H1 (cell line): ENCODE data around the gene FXN. TPM values are rescaled to one million over a fixed set of nuclear protein-coding genes. Genes with fewer than 3 reads are reported as not detected.

Experiments used
- CTCF ChIA-PET: fragments of 300-600 bp; sonication (Branson Sonifier 250); formaldehyde crosslinking; loops from one replicate; lab custom pipeline; 2021; ENCODE audit not compliant: partially characterized antibody; lab: Charles Lee
- POLR2A ChIA-PET: fragments of 300-600 bp; sonication (Branson Sonifier 250); formaldehyde crosslinking; loops from one replicate; lab custom pipeline; 2021; ENCODE audit warnings: inconsistent platforms; ENCODE audit not compliant: partially characterized antibody; lab: Charles Lee
- DNase-seq, 2 experiments: peaks; one replicate each; pipeline versions ENCODE4 v3.0.0 to v3.0.0-alpha.2; 2010 to 2022; ENCODE audit warnings: low spot score in 2 of 2, low read depth in 1 of 2, mixed read lengths in 1 of 2
- FAIRE-seq: peaks from 2 replicates; lab custom pipeline; 2011; peaks lifted over from hg19 to GRCh38; lab: Jason Lieb, UNC
- H2AFZ ChIP-seq: 2 replicates; pipeline ENCODE4 v1.8.1; 2012; ENCODE audit warnings: low read length, inconsistent platforms
- H2AK5ac ChIP-seq: 2 replicates; pipeline ENCODE4 v1.6.1; 2013; ENCODE audit warnings: low read depth, low read length
- H2BK120ac ChIP-seq: replicated peaks from 2 replicates; pipeline ENCODE3; 2013; ENCODE audit warnings: low read depth, low read length, inconsistent platforms
- H2BK12ac ChIP-seq: 2 replicates; pipeline ENCODE4 v1.6.1; 2013; ENCODE audit warnings: low read depth, low read length
- H2BK15ac ChIP-seq: 2 replicates; pipeline ENCODE4 v1.6.1; 2013; ENCODE audit warnings: low read length
- H2BK20ac ChIP-seq: 2 replicates; pipeline ENCODE4 v1.6.1; 2013; ENCODE audit warnings: low read length
- H2BK5ac ChIP-seq: 2 replicates; pipeline ENCODE4 v1.6.1; 2013; ENCODE audit warnings: low read depth, low read length
- H3K14ac ChIP-seq: 2 replicates; pipeline ENCODE4 v1.6.1; 2013; ENCODE audit warnings: inconsistent platforms; ENCODE audit not compliant: insufficient read length
- H3K18ac ChIP-seq: 2 replicates; pipeline ENCODE4 v1.6.1; 2013; ENCODE audit warnings: low read length; ENCODE audit errors: extremely low read depth
- H3K23ac ChIP-seq: 2 replicates; pipeline ENCODE4 v1.6.1; 2013; ENCODE audit warnings: inconsistent platforms; ENCODE audit not compliant: insufficient read length
- H3K23me2 ChIP-seq: 2 replicates; pipeline ENCODE4 v1.6.1; 2013; ENCODE audit warnings: low read depth, low read length
- H3K27ac ChIP-seq: 2 replicates; pipeline ENCODE4 v1.6.1; 2011; ENCODE audit warnings: low read depth, low read length, inconsistent platforms
- H3K27me3 ChIP-seq, 4 experiments: replicated peaks in 1 of 4; 1 replicate in 1 of 4; 2 replicates in 3 of 4; pipeline versions ENCODE4 v1.6.1 to v1.8.1; 2011 to 2013; ENCODE audit warnings: low read length in 3 of 4, mild to moderate bottlenecking in 3 of 4, inconsistent platforms in 2 of 4, mixed read lengths in 2 of 4, moderate library complexity in 1 of 4; ENCODE audit not compliant: control insufficient read depth in 3 of 4, insufficient read depth in 3 of 4; ENCODE audit errors: extremely low read depth in 1 of 4
- H3K36me3 ChIP-seq, 4 experiments: 2 replicates each; pipeline versions ENCODE4 v1.6.1 to v1.8.1; 2011 to 2013; ENCODE audit warnings: mild to moderate bottlenecking in 4 of 4, low read length in 3 of 4, moderate library complexity in 2 of 4, control low read depth in 1 of 4, inconsistent platforms in 1 of 4; ENCODE audit not compliant: insufficient read depth in 4 of 4, control insufficient read depth in 2 of 4
- H3K4ac ChIP-seq: replicated peaks from 2 replicates; pipeline ENCODE3; 2013; ENCODE audit warnings: low read length, low read depth, mixed read lengths, inconsistent platforms; ENCODE audit not compliant: insufficient read length
- H3K4me1 ChIP-seq, 4 experiments: replicated peaks in 1 of 4; 1 replicate in 1 of 4; 2 replicates in 3 of 4; pipeline versions ENCODE4 v1.6.1 to v1.8.1; 2011 to 2013; ENCODE audit warnings: low read length in 3 of 4, inconsistent platforms in 2 of 4, mixed read lengths in 1 of 4; ENCODE audit not compliant: insufficient read depth in 4 of 4, control insufficient read depth in 3 of 4
- H3K4me2 ChIP-seq, 2 experiments: 2 replicates each; pipeline versions ENCODE4 v1.6.1 to v1.8.1; 2011 to 2013; ENCODE audit warnings: low read depth in 2 of 2, low read length in 2 of 2, control low read depth in 1 of 2, inconsistent platforms in 1 of 2, mild to moderate bottlenecking in 1 of 2; ENCODE audit not compliant: insufficient read depth in 1 of 2
- H3K4me3 ChIP-seq, 4 experiments: fragments of 200-600, 300-600 bp in 1 of 4; sonication (generic), shearing (Covaris generic), sonication (Bioruptor Twin) in 1 of 4; 2 replicates each; pipeline versions ENCODE4 v1.5.1 to v1.8.1; 2011 to 2016; ENCODE audit warnings: low read length in 4 of 4, low read depth in 3 of 4, control low read depth in 2 of 4, inconsistent platforms in 2 of 4, mild to moderate bottlenecking in 2 of 4, mixed read lengths in 1 of 4, moderate library complexity in 1 of 4; ENCODE audit not compliant: insufficient read depth in 2 of 4; ENCODE audit errors: extremely low read depth in 1 of 4
- H3K56ac ChIP-seq: replicated peaks from 2 replicates; pipeline ENCODE3; 2013; ENCODE audit warnings: low read depth, mild to moderate bottlenecking, mixed read lengths, low read length, inconsistent platforms; ENCODE audit not compliant: insufficient read length
- H3K79me1 ChIP-seq: 2 replicates; pipeline ENCODE4 v1.6.1; 2013; ENCODE audit warnings: low read depth, low read length, control low read depth
- H3K79me2 ChIP-seq, 2 experiments: 2 replicates each; pipeline versions ENCODE4 v1.6.1 to v1.8.1; 2012 to 2013; ENCODE audit warnings: low read length in 2 of 2, mild to moderate bottlenecking in 2 of 2, inconsistent platforms in 1 of 2; ENCODE audit not compliant: insufficient read depth in 2 of 2, control insufficient read depth in 1 of 2
- H3K9ac ChIP-seq, 4 experiments: replicated peaks in 1 of 4; 1 replicate in 1 of 4; 2 replicates in 3 of 4; pipeline versions ENCODE4 v1.6.1 to v1.8.1; 2011 to 2013; ENCODE audit warnings: low read depth in 3 of 4, low read length in 3 of 4, control low read depth in 2 of 4, mild to moderate bottlenecking in 2 of 4, moderate library complexity in 2 of 4, inconsistent platforms in 1 of 4; ENCODE audit errors: extremely low read depth in 1 of 4
- H3K9me3 ChIP-seq, 2 experiments: 2 replicates each; pipeline versions ENCODE4 v1.6.1 to v1.8.1; 2012 to 2013; ENCODE audit warnings: mild to moderate bottlenecking in 2 of 2, moderate library complexity in 2 of 2, control low read depth in 1 of 2, inconsistent platforms in 1 of 2, low read depth in 1 of 2, low read length in 1 of 2, mixed read lengths in 1 of 2; ENCODE audit not compliant: insufficient read depth in 2 of 2
- H4K20me1 ChIP-seq, 2 experiments: replicated peaks in 1 of 2; 2 replicates each; pipeline versions ENCODE3 to v1.8.1; 2011 to 2013; ENCODE audit warnings: inconsistent platforms in 2 of 2, low read length in 2 of 2, mild to moderate bottlenecking in 1 of 2; ENCODE audit not compliant: insufficient read depth in 2 of 2, control insufficient read depth in 1 of 2
- H4K5ac ChIP-seq: 2 replicates; pipeline ENCODE4 v1.6.1; 2013; ENCODE audit warnings: low read length, low read depth, mixed read lengths, inconsistent platforms; ENCODE audit not compliant: insufficient read length
- H4K8ac ChIP-seq: 2 replicates; pipeline ENCODE4 v1.8.0; 2013; ENCODE audit warnings: mild to moderate bottlenecking, moderate library complexity, low read length, inconsistent platforms; ENCODE audit not compliant: insufficient read depth; ENCODE audit errors: extremely low read depth
- H4K91ac ChIP-seq: replicated peaks from 2 replicates; pipeline ENCODE3; 2013; ENCODE audit warnings: low read length, mixed read lengths, inconsistent platforms; ENCODE audit not compliant: insufficient read length
- ASH2L ChIP-seq: fragments of 200-600, 300-600 bp; sonication (generic); IDR thresholded peaks from one replicate; pipeline ENCODE4 v1.7.1; 2017; ENCODE audit warnings: low read length
- ATF3 ChIP-seq: IDR thresholded peaks from 2 replicates; pipeline ENCODE4 v1.6.1; 2011; ENCODE audit warnings: low read depth, mild to moderate bottlenecking, low read length; ENCODE audit not compliant: insufficient read depth
- BACH1 ChIP-seq: IDR thresholded peaks from 2 replicates; pipeline ENCODE4 v1.6.1; 2012; ENCODE audit warnings: low read length, improper control_type of control experiment
- CHD2 ChIP-seq: IDR thresholded peaks from 2 replicates; pipeline ENCODE4 v1.6.1; 2012; ENCODE audit warnings: low read length, improper control_type of control experiment
- EZH2 ChIP-seq: fragments of 200-600 bp; sonication (generic); IDR thresholded peaks from 2 replicates; pipeline ENCODE4 v1.7.1; 2012; ENCODE audit warnings: low read depth, mild to moderate bottlenecking, moderate library complexity, low read length, inconsistent platforms; ENCODE audit not compliant: severe bottlenecking
- NRF1 ChIP-seq: IDR thresholded peaks from 2 replicates; pipeline ENCODE4 v1.6.1; 2011; ENCODE audit warnings: mild to moderate bottlenecking, low read depth, low read length, improper control_type of control experiment
- POU5F1 ChIP-seq: IDR thresholded peaks from 2 replicates; pipeline ENCODE4 v1.6.1; 2011; ENCODE audit warnings: low read depth, mild to moderate bottlenecking, low read length, moderate library complexity
- RFX5 ChIP-seq: IDR thresholded peaks from 2 replicates; pipeline ENCODE4 v1.6.1; 2011; ENCODE audit warnings: low read depth, low read length, improper control_type of control experiment, borderline replicate concordance
- SP1 ChIP-seq: IDR thresholded peaks from 2 replicates; pipeline ENCODE4 v1.6.1; 2011; ENCODE audit warnings: low read depth, low read length
- SP2 ChIP-seq: IDR thresholded peaks from 2 replicates; pipeline ENCODE4 v1.6.1; 2012; ENCODE audit warnings: mild to moderate bottlenecking, low read length, inconsistent platforms
- TBP ChIP-seq: IDR thresholded peaks from 2 replicates; pipeline ENCODE4 v1.6.1; 2011; ENCODE audit warnings: low read depth, low read length, improper control_type of control experiment
- TEAD4 ChIP-seq: IDR thresholded peaks from 2 replicates; pipeline ENCODE4 v1.6.1; 2012; ENCODE audit warnings: low read depth, low read length, inconsistent platforms, mixed read lengths
- WGBS, 2 experiments: shearing (Covaris generic) in 1 of 2; methylation state at CpG; one replicate each; pipeline versions ENCODE4 v1.1.6 to v1.1.7; 2013 to 2015; ENCODE audit warnings: low lambda C conversion rate in 2 of 2, mixed read lengths in 2 of 2, inconsistent platforms in 1 of 2, low coverage in 1 of 2, missing lambda C conversion rate in 1 of 2; ENCODE audit not compliant: insufficient replicate concordance in 2 of 2, insufficient coverage in 1 of 2, insufficient read length in 1 of 2; ENCODE audit errors: extremely low coverage in 1 of 2, missing lambda C conversion rate in 1 of 2; 5-methylcytosine and 5-hydroxymethylcytosine counted together
- polyA plus RNA-seq, 7 experiments: library from polyadenylated mRNA; depleted of rRNA in 3 of 7; stranded (reverse) in 5 of 7; unstranded in 2 of 7; fragments of >200 nt in 5 of 7; fragments of 200-250 nt in 2 of 7; gene quantifications; 1 replicate in 5 of 7; 2 replicates in 1 of 7; 4 replicates in 1 of 7; pipeline versions ENCODE4 v1.2.1 to v1.2.3, GENCODE V29; 2011 to 2013; ENCODE audit warnings: missing spikeins in 2 of 7, mixed read lengths in 2 of 7
- total RNA-seq: library from RNA; stranded (reverse); fragmentation: NEBNext Ultra II Directional; extraction: Animal tissue kit (Norgen Biotek cat#: 25700); gene quantifications from 2 replicates; pipeline ENCODE4 v1.2.1, GENCODE V29; 2021

FXN gene
- total and polyA plus RNA-seq, 2 of the 8 experiments (the other 6 are each of a cell fraction or from before 2014, with no cell fraction given): 34.2 to 37.5 TPM

DNA sequence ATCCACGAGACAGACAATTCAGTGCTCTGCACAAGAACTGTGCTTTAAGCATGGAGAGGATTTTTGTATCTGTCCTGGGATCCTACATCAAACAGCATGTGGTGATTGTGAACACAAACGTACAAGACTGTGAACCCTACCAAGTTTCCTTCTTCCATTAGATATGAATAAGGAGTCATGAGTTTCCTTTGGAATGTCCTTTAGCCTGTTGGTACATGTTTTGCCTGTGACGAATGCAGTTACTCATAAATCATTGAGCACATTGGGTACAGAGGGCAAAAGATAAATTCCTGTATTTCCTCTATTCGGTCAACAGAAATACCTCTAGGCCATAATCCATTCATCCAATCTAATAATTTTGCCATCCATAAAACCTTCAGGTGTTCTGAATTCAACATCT lies 61.5 kb downstream of the FXN start:
- H3K27me3 ChIP-seq: no peaks in the 10 kb centered on the region
- no peaks in the 10 kb centered on the region for H3K9me3 ChIP-seq
- H2AK5ac ChIP-seq: no peak overlapping the region
- H3K79me1 ChIP-seq: no peaks in the 10 kb centered on the region
- no peak overlapping the region for H2BK120ac ChIP-seq
- H2BK12ac ChIP-seq: no peak overlapping the region
- CTCF ChIA-PET: interaction anchor here (1.2 kb wide), 1 partner anchor 51 kb away, joined by 4 read pairs; no protein-coding TSS in a partner anchor
- H3K9ac ChIP-seq: no peak overlapping the region
- 94% methylated on average over 4 of the region's 4 CpGs; no CpG with 5 or more reads in 1 of the 2 experiments for WGBS, 2 experiments
- no peak overlapping the region for H4K5ac ChIP-seq
- H4K91ac ChIP-seq: no peak overlapping the region
- H4K20me1 ChIP-seq: no peaks in the 10 kb centered on the region
- H3K27ac ChIP-seq: no peak overlapping the region
- no peak for DNase-seq
- H3K4ac ChIP-seq: no peak overlapping the region
- H4K8ac ChIP-seq: no peak overlapping the region
- H3K14ac ChIP-seq: no peak overlapping the region
- no peak overlapping the region for H2BK5ac ChIP-seq
- POLR2A ChIA-PET: interaction anchor here (1.5 kb wide), 1 partner anchor 8 kb away, joined by 4 read pairs; no protein-coding TSS in a partner anchor
- FAIRE-seq: no peak
- no peak overlapping the region for H3K18ac ChIP-seq
- no peak overlapping the region for H2BK15ac ChIP-seq
- H3K23ac ChIP-seq: no peak overlapping the region
- H3K4me1 ChIP-seq: no peaks in the 10 kb centered on the region
- H2BK20ac ChIP-seq: no peak overlapping the region
- no peak overlapping the region for H3K4me3 ChIP-seq
- no peaks in the 10 kb centered on the region for H3K36me3 ChIP-seq
- H3K56ac ChIP-seq: no peak overlapping the region
- no peak overlapping the region for H2AFZ ChIP-seq
- no peaks in the 10 kb centered on the region for H3K79me2 ChIP-seq
- no peaks in the 10 kb centered on the region for H3K23me2 ChIP-seq
- H3K4me2 ChIP-seq: no peak overlapping the region
- TF ChIP-seq RFX5 (no peak), CHD2 (no peak), TBP (no peak), ATF3 (no peak), BACH1 (no peak), SP2 (no peak), TEAD4 (no peak), EZH2 (no peak), POU5F1 (no peak), ASH2L (no peak), NRF1 (no peak), SP1 (no peak)
